Spleen (tissue), 11 donors: ENCODE results near the gene P2RY13. TPM values are rescaled to one million over a fixed set of nuclear protein-coding genes. Genes with fewer than 3 reads are reported as not detected.

Experiments
- DNase-seq: peaks from one replicate; pipeline ENCODE4 v3.0.0-alpha.2; 2020
- H3K27ac ChIP-seq, 8 donors: fragments of 200-600 bp; sonication (generic) in 7 of 8; 1 replicate in 4 of 8; 2 replicates in 4 of 8; pipeline versions ENCODE4 v1.5.0 to v1.8.0; 2016 to 2021; ENCODE audit warnings: inconsistent platforms in 4 of 8, mild to moderate bottlenecking in 4 of 8, moderate library complexity in 1 of 8
- H3K27me3 ChIP-seq, 7 donors: fragments of 200-600 bp; sonication (generic) in 6 of 7; replicated peaks in 1 of 7; 1 replicate in 4 of 7; 2 replicates in 3 of 7; pipeline versions ENCODE4 v1.5.0 to v1.8.0; 2016 to 2021; ENCODE audit warnings: inconsistent platforms in 3 of 7, mild to moderate bottlenecking in 1 of 7
- H3K36me3 ChIP-seq, 6 donors: fragments of 200-600 bp; sonication (generic) in 5 of 6; 1 replicate in 4 of 6; 2 replicates in 2 of 6; pipeline versions ENCODE4 v1.5.0 to v1.8.0; 2016 to 2021; ENCODE audit warnings: inconsistent platforms in 2 of 6
- H3K4me1 ChIP-seq, 6 donors: fragments of 200-600 bp; sonication (generic) in 5 of 6; 1 replicate in 3 of 6; 2 replicates in 3 of 6; pipeline versions ENCODE4 v1.5.0 to v1.8.0; 2016 to 2021; ENCODE audit warnings: inconsistent platforms in 3 of 6
- H3K4me3 ChIP-seq, 8 donors: fragments of 200-600 bp; sonication (generic) in 7 of 8; 1 replicate in 4 of 8; 2 replicates in 4 of 8; pipeline versions ENCODE4 v1.5.0 to v1.8.0; 2016 to 2021; ENCODE audit warnings: inconsistent platforms in 4 of 8, mild to moderate bottlenecking in 4 of 8, moderate library complexity in 2 of 8
- H3K9me3 ChIP-seq, 8 donors: fragments of 200-600 bp; sonication (generic) in 7 of 8; 1 replicate in 4 of 8; 2 replicates in 4 of 8; pipeline versions ENCODE4 v1.5.0 to v1.8.0; 2016 to 2021; ENCODE audit warnings: inconsistent platforms in 4 of 8
- POLR2A ChIP-seq, 3 donors: fragments of 450-650 bp; IDR thresholded peaks; one replicate each; pipeline ENCODE4 v1.5.1; 2017; ENCODE audit warnings: antibody characterized with exemption in 3 of 3, mild to moderate bottlenecking in 1 of 3
- POLR2AphosphoS5 ChIP-seq, 3 donors: sonication (generic); formaldehyde crosslinking; IDR thresholded peaks; one replicate each; pipeline ENCODE4 v1.5.1; 2017; ENCODE audit warnings: antibody characterized with exemption in 3 of 3
- WGBS, 5 donors: extraction: QIAGEN DNeasy Blood & Tissue Kit in 3 of 5; methylation state at CpG; one replicate each; pipeline versions ENCODE4 v1.1.5 to v1.1.7; 2013 to 2018; 5-methylcytosine and 5-hydroxymethylcytosine counted together
- intact Hi-C: fragments of 100-400 bp; cut with DNase I; formaldehyde crosslinking; loops from one replicate; pipeline ENCODE4 v1.15.0; 2023; ENCODE audit warnings: low total_unique reads
- polyA plus RNA-seq, 3 donors: library from polyadenylated mRNA; stranded (reverse); fragments of 200-250 nt; gene quantifications; one replicate each; pipeline ENCODE4 v1.2.1, GENCODE V29; 2013
- total RNA-seq, 7 donors: library from RNA; depleted of rRNA in 3 of 7; stranded (reverse); fragments of >200 nt in 3 of 7; fragmentation: NEBNext Ultra II Directional in 4 of 7; extraction: Animal tissue kit (Norgen Biotek cat#: 25700) in 4 of 7; gene quantifications; one replicate each; pipeline versions ENCODE4 v1.1.0 to v1.2.1, GENCODE V29; 2016 to 2021
- TF ChIP-seq, protein P1 (sequence below), 11 experiments: fragments of 200-600 bp in 7 of 11; fragments of 450-650 bp in 4 of 11; sonication (generic) in 4 of 11; IDR thresholded peaks in 8 of 11; conservative IDR thresholded peaks in 3 of 11; 1 replicate in 7 of 11; 2 replicates in 4 of 11; pipeline versions ENCODE4 v1.4.0 to v1.8.0; 2016 to 2021; ENCODE audit warnings: antibody characterized with exemption in 11 of 11, inconsistent platforms in 4 of 11, mild to moderate bottlenecking in 1 of 11
- donor health status: healthy with polysubstance abuse.
- donor health status: DM: no; HTN: no; CAD: no; lungs with moderate emphysema.
- donor health status: DM: no; HTN: no; CAD: no.
- donor health status: Bipolar disorder and iron deficiency.
- donor health status: healthy.
- donor health status: DM: no; HTN: no; CAD: no.
- donor health status: DM: yes; HTN: yes; CAD: no.

P2RY13 gene
- total and polyA plus RNA-seq, 10 donors: 7.1 to 78.3 (median 39.2) TPM

GRCh38 chr3:151300539-151300938 lies 28.8 kb downstream of the P2RY13 start:
- TF ChIP-seq POLR2A (IDR thresholded peaks at IDR 0.05): no peak
- TF ChIP-seq, protein P1, sequence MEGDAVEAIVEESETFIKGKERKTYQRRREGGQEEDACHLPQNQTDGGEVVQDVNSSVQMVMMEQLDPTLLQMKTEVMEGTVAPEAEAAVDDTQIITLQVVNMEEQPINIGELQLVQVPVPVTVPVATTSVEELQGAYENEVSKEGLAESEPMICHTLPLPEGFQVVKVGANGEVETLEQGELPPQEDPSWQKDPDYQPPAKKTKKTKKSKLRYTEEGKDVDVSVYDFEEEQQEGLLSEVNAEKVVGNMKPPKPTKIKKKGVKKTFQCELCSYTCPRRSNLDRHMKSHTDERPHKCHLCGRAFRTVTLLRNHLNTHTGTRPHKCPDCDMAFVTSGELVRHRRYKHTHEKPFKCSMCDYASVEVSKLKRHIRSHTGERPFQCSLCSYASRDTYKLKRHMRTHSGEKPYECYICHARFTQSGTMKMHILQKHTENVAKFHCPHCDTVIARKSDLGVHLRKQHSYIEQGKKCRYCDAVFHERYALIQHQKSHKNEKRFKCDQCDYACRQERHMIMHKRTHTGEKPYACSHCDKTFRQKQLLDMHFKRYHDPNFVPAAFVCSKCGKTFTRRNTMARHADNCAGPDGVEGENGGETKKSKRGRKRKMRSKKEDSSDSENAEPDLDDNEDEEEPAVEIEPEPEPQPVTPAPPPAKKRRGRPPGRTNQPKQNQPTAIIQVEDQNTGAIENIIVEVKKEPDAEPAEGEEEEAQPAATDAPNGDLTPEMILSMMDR (IDR thresholded peaks at IDR 0.05 in 8 of 11, conservative IDR thresholded peaks at IDR 0.05 in 3 of 11): no peak
- TF ChIP-seq POLR2AphosphoS5 (IDR thresholded peaks at IDR 0.05): no peak
- 63 to 79% (median 67%) methylated on average over 1 of the region's 1 CpG for WGBS, 5 donors
- Histone ChIP-seq H3K36me3 (no peaks in the 10 kb centered on the region), H3K27ac (peak overlapping the region in 1 of 8 donors; percentile 40), H3K9me3 (no peaks in the 10 kb centered on the region), H3K27me3 (no peaks in the 10 kb centered on the region), H3K4me1 (peaks cover 0 to 6% (median 0%) of the 10 kb centered on the region in 6 donors), H3K4me3 (no peak overlapping the region)
- no peak for DNase-seq
- intact Hi-C loops: no loop called here

GRCh38 chr3:151299006-151299405 lies 30.3 kb downstream of the P2RY13 start:
- Histone ChIP-seq H3K9me3 (no peaks in the 10 kb centered on the region), H3K36me3 (no peaks in the 10 kb centered on the region), H3K27ac (no peak overlapping the region), H3K27me3 (no peaks in the 10 kb centered on the region), H3K4me3 (no peak overlapping the region), H3K4me1 (no peaks in the 10 kb centered on the region)
- DNase-seq: no peak
- intact Hi-C loops: no loop called here
- WGBS, 5 donors: 83 to 97% (median 93%) methylated on average over 2 of the region's 2 CpGs
- TF ChIP-seq POLR2AphosphoS5 (IDR thresholded peaks at IDR 0.05) (no peak), POLR2A (IDR thresholded peaks at IDR 0.05) (no peak)
- TF ChIP-seq, protein P1 (IDR thresholded peaks at IDR 0.05 in 8 of 11, conservative IDR thresholded peaks at IDR 0.05 in 3 of 11): no peak

- Histone ChIP-seq H3K4me1 (no peaks in the 10 kb centered on the region), H3K27ac (no peak overlapping the region), H3K9me3 (no peaks in the 10 kb centered on the region), H3K4me3 (no peak overlapping the region), H3K36me3 (no peaks in the 10 kb centered on the region), H3K27me3 (no peaks in the 10 kb centered on the region)
- no peak for DNase-seq
- 38 to 93% (median 66%) methylated on average over 2 of the region's 2 CpGs for WGBS, 5 donors
- intact Hi-C loops: no loop called here
- no peak for TF ChIP-seq POLR2AphosphoS5 (IDR thresholded peaks at IDR 0.05)
- TF ChIP-seq, protein P1 (IDR thresholded peaks at IDR 0.05 in 8 of 11, conservative IDR thresholded peaks at IDR 0.05 in 3 of 11): no peak
- TF ChIP-seq POLR2A (IDR thresholded peaks at IDR 0.05): no peak
Measured at GRCh38 chr3:151297429-151297828, 31.9 kb downstream of the P2RY13 start.

DNA sequence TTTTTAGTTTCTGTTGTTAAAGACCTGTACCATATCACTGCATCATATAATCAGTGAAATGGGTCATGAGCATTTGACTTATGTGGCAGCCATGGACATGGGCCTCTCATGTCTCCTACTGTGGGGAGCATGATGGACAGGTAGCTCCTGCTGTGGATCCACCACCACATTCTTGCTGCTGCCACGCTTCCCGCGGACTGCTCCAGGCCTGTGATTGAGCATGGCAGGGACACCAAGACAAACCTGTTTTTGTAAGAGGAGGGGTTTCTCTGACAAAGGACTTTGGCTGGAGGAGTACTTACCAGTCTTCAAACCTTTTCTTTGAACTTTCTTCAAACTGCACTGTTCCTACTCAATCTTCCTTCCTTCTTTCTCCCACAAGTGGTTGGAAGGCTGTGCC lies 33.1 kb downstream of the P2RY13 start:
- WGBS, 5 donors: 76 to 96% (median 93%) methylated on average over 3 of the region's 3 CpGs
- DNase-seq: no peak
- no peak overlapping the region for H3K27ac ChIP-seq
- no peaks in the 10 kb centered on the region for H3K27me3 ChIP-seq
- H3K4me1 ChIP-seq: no peaks in the 10 kb centered on the region
- intact Hi-C loops: no loop called here
- no peaks in the 10 kb centered on the region for H3K36me3 ChIP-seq
- no peaks in the 10 kb centered on the region for H3K9me3 ChIP-seq
- H3K4me3 ChIP-seq: no peak overlapping the region
- TF ChIP-seq POLR2A (IDR thresholded peaks at IDR 0.05) (no peak), POLR2AphosphoS5 (IDR thresholded peaks at IDR 0.05) (no peak)
- TF ChIP-seq, protein P1 (IDR thresholded peaks at IDR 0.05 in 8 of 11, conservative IDR thresholded peaks at IDR 0.05 in 3 of 11): no peak
